HUES48 (cell line): ENCODE measurements around the gene SLC45A3.

Experiments
- H3K27ac ChIP-seq: one replicate; pipeline ENCODE4 v1.7.0; 2013; ENCODE audit warnings: low read depth, low read length, inconsistent platforms
- H3K27me3 ChIP-seq: 2 replicates; pipeline ENCODE4 v1.6.1; 2013; ENCODE audit warnings: mild to moderate bottlenecking, low read length; ENCODE audit not compliant: control insufficient read depth, insufficient read depth
- H3K36me3 ChIP-seq: 2 replicates; pipeline ENCODE4 v1.6.1; 2013; ENCODE audit warnings: low read length; ENCODE audit not compliant: control insufficient read depth, insufficient read depth
- H3K4me1 ChIP-seq: 2 replicates; pipeline ENCODE4 v1.6.1; 2013; ENCODE audit warnings: mild to moderate bottlenecking, low read length; ENCODE audit not compliant: control insufficient read depth, insufficient read depth
- H3K4me3 ChIP-seq: 2 replicates; pipeline ENCODE4 v1.5.1; 2013; ENCODE audit warnings: mild to moderate bottlenecking, low read depth, low read length
- H3K9ac ChIP-seq: 2 replicates; pipeline ENCODE4 v1.6.1; 2013; ENCODE audit warnings: mild to moderate bottlenecking, low read depth, low read length, moderate library complexity
- H3K9me3 ChIP-seq: 2 replicates; pipeline ENCODE4 v1.6.1; 2013; ENCODE audit warnings: low read length; ENCODE audit not compliant: control insufficient read depth, insufficient read depth

SLC45A3 gene

GRCh38 chr1:205632669-205633169 lies 47.6 kb downstream of the SLC45A3 start:
- H3K27ac ChIP-seq, result peak overlapping the region; percentile 99
- H3K4me3 ChIP-seq, result peak overlapping the region; percentile 92
- 0 out of 2 replicates have a peak, but pooled peaks cover 3% of the 10 kb centered on the region for H3K4me1 ChIP-seq
- no peaks in the 10 kb centered on the region for H3K36me3 ChIP-seq
- H3K9me3 ChIP-seq, result no peaks in the 10 kb centered on the region
- H3K9ac ChIP-seq, result peak overlapping the region; percentile 96; the same call in 1 of the 2 replicates
- H3K27me3 ChIP-seq, result no peaks in the 10 kb centered on the region

GRCh38 chr1:205631768-205632668 lies 48.3 kb downstream of the SLC45A3 start, which contains the start of gene ELK4:
ELK4 (minus strand) TSS chr1:205632011; CDS start chr1:205623882, 8,129 bp downstream.
- Histone ChIP-seq H3K27me3 (no peaks in the 10 kb centered on the region), H3K9ac (peak within 1 kb of the TSS; percentile 96), H3K9me3 (no peaks in the 10 kb centered on the region), H3K27ac (peak within 1 kb of the TSS; percentile 99), H3K4me1 (0 out of 2 replicates have a peak, but pooled peaks cover 3% of the 10 kb centered on the region), H3K36me3 (no peaks in the 10 kb centered on the region), H3K4me3 (peak within 1 kb of the TSS; percentile 92)

- H3K9me3 ChIP-seq, result no peaks in the 10 kb centered on the region
- H3K9ac ChIP-seq, result peak overlapping the region; percentile 96
- no peaks in the 10 kb centered on the region for H3K27me3 ChIP-seq
- H3K4me3 ChIP-seq, result peak overlapping the region; percentile 92
- H3K36me3 ChIP-seq, result no peaks in the 10 kb centered on the region
- H3K27ac ChIP-seq, result peak overlapping the region; percentile 99
- 0 out of 2 replicates have a peak, but pooled peaks cover 3% of the 10 kb centered on the region for H3K4me1 ChIP-seq
Measured at GRCh38 chr1:205631010-205631767, 49.1 kb downstream of the SLC45A3 start.

- Histone ChIP-seq H3K27me3 (no peaks in the 10 kb centered on the region), H3K27ac (peak overlapping the region; percentile 99), H3K9ac (peak overlapping the region; percentile 96), H3K4me3 (peak overlapping the region; percentile 92), H3K36me3 (no peaks in the 10 kb centered on the region), H3K4me1 (0 out of 2 replicates have a peak, but pooled peaks cover 3% of the 10 kb centered on the region), H3K9me3 (no peaks in the 10 kb centered on the region)
Measured at GRCh38 chr1:205630651-205631009, 49.7 kb downstream of the SLC45A3 start.

GRCh38 chr1:205630241-205630640 lies 50.1 kb downstream of the SLC45A3 start:
- Histone ChIP-seq H3K27ac (peak overlapping the region; percentile 99), H3K4me3 (peak overlapping the region; percentile 92), H3K9ac (peak overlapping the region; percentile 96; the same call in 1 of the 2 replicates), H3K27me3 (no peaks in the 10 kb centered on the region), H3K9me3 (no peaks in the 10 kb centered on the region), H3K36me3 (no peaks in the 10 kb centered on the region), H3K4me1 (0 out of 2 replicates have a peak, but pooled peaks cover 3% of the 10 kb centered on the region)

GRCh38 chr1:205629751-205630150 lies 50.6 kb downstream of the SLC45A3 start:
- Histone ChIP-seq H3K27me3 (no peaks in the 10 kb centered on the region), H3K27ac (peak overlapping the region; percentile 99), H3K4me3 (peak overlapping the region; percentile 92), H3K4me1 (0 out of 2 replicates have a peak, but pooled peaks cover 3% of the 10 kb centered on the region), H3K9ac (no peak overlapping the region), H3K9me3 (no peaks in the 10 kb centered on the region), H3K36me3 (no peaks in the 10 kb centered on the region)

GRCh38 chr1:205627956-205628355 lies 52.4 kb downstream of the SLC45A3 start:
- Histone ChIP-seq H3K9ac (no peak overlapping the region), H3K4me3 (no peak overlapping the region), H3K27ac (no peak overlapping the region), H3K9me3 (no peaks in the 10 kb centered on the region), H3K27me3 (no peaks in the 10 kb centered on the region), H3K4me1 (0 out of 2 replicates have a peak, but pooled peaks cover 3% of the 10 kb centered on the region), H3K36me3 (peaks cover 16% of the 10 kb centered on the region)

- H3K9me3 ChIP-seq, result no peaks in the 10 kb centered on the region
- peaks cover 31% of the 10 kb centered on the region for H3K36me3 ChIP-seq
- H3K4me3 ChIP-seq, result no peak overlapping the region
- H3K27me3 ChIP-seq, result no peaks in the 10 kb centered on the region
- 0 out of 2 replicates have a peak, but pooled peaks cover 3% of the 10 kb centered on the region for H3K4me1 ChIP-seq
- H3K9ac ChIP-seq, result no peak overlapping the region
- H3K27ac ChIP-seq, result no peak overlapping the region
Measured at GRCh38 chr1:205626216-205626615, 54.1 kb downstream of the SLC45A3 start.

GRCh38 chr1:205623646-205624045 lies 56.7 kb downstream of the SLC45A3 start:
- Histone ChIP-seq H3K9me3 (no peaks in the 10 kb centered on the region), H3K27me3 (no peaks in the 10 kb centered on the region), H3K36me3 (peaks cover 54% of the 10 kb centered on the region), H3K4me3 (no peak overlapping the region), H3K27ac (no peak overlapping the region), H3K9ac (no peak overlapping the region), H3K4me1 (no peaks in the 10 kb centered on the region)

GRCh38 chr1:205620269-205620668 lies 60.0 kb downstream of the SLC45A3 start:
- no peak overlapping the region for H3K27ac ChIP-seq
- H3K4me3 ChIP-seq, result no peak overlapping the region
- H3K4me1 ChIP-seq, result no peaks in the 10 kb centered on the region
- no peaks in the 10 kb centered on the region for H3K9me3 ChIP-seq
- H3K9ac ChIP-seq, result no peak overlapping the region
- peaks cover 87% of the 10 kb centered on the region for H3K36me3 ChIP-seq
- no peaks in the 10 kb centered on the region for H3K27me3 ChIP-seq
